ENCODE data around the gene PCDHGA9.
A peak's percentile ranks its signal among the peaks of the same experiment; 100 is the strongest.
"Not testable (repeated sequence)": the region's sequence is repeated elsewhere in the genome, so short reads cannot be mapped to it uniquely, and the experiment has no call there.

PCDHGA9 gene

GRCh38 chr5:141413540-141414069 is 11.0 kb downstream of the PCDHGA9 start:
- no peak for DNase-seq

- DNase-seq = not testable (repeated sequence)
These were observed 12.1 kb downstream of the PCDHGA9 start for GRCh38 chr5:141414548-141415274.

- DNase-seq = not testable (repeated sequence)
These were observed 12.7 kb downstream of the PCDHGA9 start for GRCh38 chr5:141415275-141415618.

- DNase-seq = peak in 14 of 58 donors; percentile 7 to 35 (median 22)
These were observed 15.1 kb downstream of the PCDHGA9 start, which contains the start of gene PCDHGB7 for GRCh38 chr5:141417494-141418172. PCDHGB7 (plus strand) TSS chr5:141417677; CDS start chr5:141417860, 183 bp downstream.

GRCh38 chr5:141419074-141419880 is 16.7 kb downstream of the PCDHGA9 start:
- no peak for DNase-seq

GRCh38 chr5:141420855-141421488 is 18.4 kb downstream of the PCDHGA9 start, which contains the start of gene PCDHGA11:
PCDHGA11 (plus strand) TSS chr5:141421051; CDS start chr5:141421228, 177 bp downstream.
- DNase-seq = no peak

- no peak for DNase-seq
These were observed 18.9 kb downstream of the PCDHGA9 start for GRCh38 chr5:141421489-141421855.

- DNase-seq = no peak
These were observed 20.2 kb downstream of the PCDHGA9 start for GRCh38 chr5:141422742-141423291.

- no peak for DNase-seq
These were observed 25.3 kb downstream of the PCDHGA9 start for GRCh38 chr5:141427783-141428426.

- DNase-seq = peak in 3 of 58 donors; percentile 6 to 22 (median 20)
These were observed 27.9 kb downstream of the PCDHGA9 start, which contains the start of gene PCDHGA12 for GRCh38 chr5:141430332-141431113. PCDHGA12 (plus strand) TSS chr5:141430507; CDS start chr5:141430760, 253 bp downstream.

- DNase-seq = no peak
These were observed 28.7 kb downstream of the PCDHGA9 start for GRCh38 chr5:141431286-141431685.

- DNase-seq = not testable (repeated sequence)
These were observed 29.7 kb downstream of the PCDHGA9 start for GRCh38 chr5:141432308-141432707.

- not testable (repeated sequence) for DNase-seq
These were observed 30.1 kb downstream of the PCDHGA9 start for GRCh38 chr5:141432726-141433125.

GRCh38 chr5:141434006-141434405 is 31.4 kb downstream of the PCDHGA9 start:
- DNase-seq = no peak

GRCh38 chr5:141437221-141437620 is 34.6 kb downstream of the PCDHGA9 start:
- DNase-seq = no peak

- DNase-seq = no peak
These were observed 37.0 kb downstream of the PCDHGA9 start for GRCh38 chr5:141439411-141440141.

GRCh38 chr5:141440341-141440740 is 37.8 kb downstream of the PCDHGA9 start:
- no peak for DNase-seq

- no peak for DNase-seq
These were observed 39.1 kb downstream of the PCDHGA9 start for GRCh38 chr5:141441571-141442170.

Data from anterior cingulate cortex (tissue), 58 donors.